GM12878 (cell line): ENCODE data around the gene LTBP2.

Experiments
- CBFB ChIP-seq: IDR thresholded peaks from 2 replicates; pipeline ENCODE4 v1.6.1; 2016; ENCODE audit warnings: antibody characterized with exemption, low read depth
- CREM ChIP-seq: IDR thresholded peaks from 2 replicates; pipeline ENCODE4 v1.6.1; 2014; ENCODE audit warnings: antibody characterized with exemption, low read depth
- ESRRA ChIP-seq: IDR thresholded peaks from 2 replicates; pipeline ENCODE4 v1.6.1; 2012; ENCODE audit warnings: mild to moderate bottlenecking, low read length, improper control_type of control experiment
- MTA2 ChIP-seq: fragments of 450-650 bp; IDR thresholded peaks from 2 replicates; pipeline ENCODE4 v1.6.1; 2016; ENCODE audit warnings: low read depth, mild to moderate bottlenecking, moderate library complexity
- MYC ChIP-seq: IDR thresholded peaks from 2 replicates; pipeline ENCODE4 v1.6.1; 2011; ENCODE audit warnings: mild to moderate bottlenecking, low read length, moderate library complexity, inconsistent platforms; ENCODE audit not compliant: insufficient read depth, insufficient replicate concordance, insufficient read length, severe bottlenecking
- NFYB ChIP-seq: IDR thresholded peaks from 2 replicates; pipeline ENCODE4 v1.6.1; 2011; ENCODE audit warnings: low read depth, mild to moderate bottlenecking, low read length, improper control_type of control experiment, moderate library complexity; ENCODE audit not compliant: insufficient read depth
- SMC3 ChIP-seq: IDR thresholded peaks from 2 replicates; pipeline ENCODE4 v1.6.1; 2011; ENCODE audit warnings: low read length, improper control_type of control experiment, borderline replicate concordance
- SP1 ChIP-seq: IDR thresholded peaks from one replicate; pipeline ENCODE4 v1.6.1; 2011; ENCODE audit warnings: low read depth, low read length
- TCF12 ChIP-seq: IDR thresholded peaks from 2 replicates; pipeline ENCODE4 v1.6.1; 2011; ENCODE audit warnings: low read depth, mild to moderate bottlenecking, low read length
- TCF7 ChIP-seq: IDR thresholded peaks from 2 replicates; pipeline ENCODE4 v1.6.1; 2014; ENCODE audit warnings: antibody characterized with exemption, borderline replicate concordance
- ZNF384 ChIP-seq: IDR thresholded peaks from 2 replicates; pipeline ENCODE4 v1.6.1; 2012; ENCODE audit warnings: low read depth, mild to moderate bottlenecking, low read length, improper control_type of control experiment, borderline replicate concordance
- TF ChIP-seq, protein P1 (sequence below), 3 experiments: IDR thresholded peaks in 2 of 3; conservative IDR thresholded peaks in 1 of 3; 2 replicates each; pipeline ENCODE4 v1.5.1; 2011; ENCODE audit warnings: low read depth in 3 of 3, low read length in 3 of 3, mild to moderate bottlenecking in 3 of 3, control low read depth in 2 of 3, moderate library complexity in 2 of 3, inconsistent platforms in 1 of 3, mixed read lengths in 1 of 3; ENCODE audit not compliant: control insufficient read depth in 2 of 3, insufficient read depth in 1 of 3; ENCODE audit errors: extremely low read depth in 1 of 3

GRCh38 chr14:74528406-74528805 is 83.6 kb downstream of the LTBP2 start:
- TF ChIP-seq, protein P1, sequence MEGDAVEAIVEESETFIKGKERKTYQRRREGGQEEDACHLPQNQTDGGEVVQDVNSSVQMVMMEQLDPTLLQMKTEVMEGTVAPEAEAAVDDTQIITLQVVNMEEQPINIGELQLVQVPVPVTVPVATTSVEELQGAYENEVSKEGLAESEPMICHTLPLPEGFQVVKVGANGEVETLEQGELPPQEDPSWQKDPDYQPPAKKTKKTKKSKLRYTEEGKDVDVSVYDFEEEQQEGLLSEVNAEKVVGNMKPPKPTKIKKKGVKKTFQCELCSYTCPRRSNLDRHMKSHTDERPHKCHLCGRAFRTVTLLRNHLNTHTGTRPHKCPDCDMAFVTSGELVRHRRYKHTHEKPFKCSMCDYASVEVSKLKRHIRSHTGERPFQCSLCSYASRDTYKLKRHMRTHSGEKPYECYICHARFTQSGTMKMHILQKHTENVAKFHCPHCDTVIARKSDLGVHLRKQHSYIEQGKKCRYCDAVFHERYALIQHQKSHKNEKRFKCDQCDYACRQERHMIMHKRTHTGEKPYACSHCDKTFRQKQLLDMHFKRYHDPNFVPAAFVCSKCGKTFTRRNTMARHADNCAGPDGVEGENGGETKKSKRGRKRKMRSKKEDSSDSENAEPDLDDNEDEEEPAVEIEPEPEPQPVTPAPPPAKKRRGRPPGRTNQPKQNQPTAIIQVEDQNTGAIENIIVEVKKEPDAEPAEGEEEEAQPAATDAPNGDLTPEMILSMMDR (IDR thresholded peaks at IDR 0.05 in 2 of 3, conservative IDR thresholded peaks at IDR 0.05 in 1 of 3; ENCODE audit: control insufficient read depth in 2 of 3, extremely low read depth in 1 of 3, insufficient read depth in 1 of 3, low read depth in 3 of 3, low read length in 3 of 3) = no peak
- TF ChIP-seq SP1 (no peak), TCF7 (no peak), MYC (no peak), MTA2 (no peak), TCF12 (no peak), CREM (no peak), NFYB (no peak), CBFB (no peak), ZNF384 (no peak), ESRRA (no peak), SMC3 (no peak)
